HG03565 (cell line): ENCODE data around the gene POLDIP2.

ENCODE experiments used
- ATAC-seq: cut with Tn5 transposase; IDR thresholded peaks from one replicate; pipeline ENCODE4 v1.9.1; 2021; ENCODE audit warnings: mild to moderate bottlenecking, moderate library complexity; ENCODE audit not compliant: unreplicated experiment

Gene POLDIP2

GRCh38 chr17:28390984-28391383 is 33.7 kb upstream of the POLDIP2 start:
- no peak for ATAC-seq

- no peak for ATAC-seq
Observed at GRCh38 chr17:28390563-28390962, 33.2 kb upstream of the POLDIP2 start.

- no peak for ATAC-seq
Observed at GRCh38 chr17:28390141-28390540, 32.8 kb upstream of the POLDIP2 start.

- ATAC-seq: no peak
Observed at GRCh38 chr17:28388106-28388505, 30.8 kb upstream of the POLDIP2 start.

GRCh38 chr17:28386391-28386790 is 29.1 kb upstream of the POLDIP2 start:
- ATAC-seq: no peak

GRCh38 chr17:28385406-28385805 is 28.1 kb upstream of the POLDIP2 start:
- ATAC-seq: no peak

GRCh38 chr17:28385037-28385400 is 27.7 kb upstream of the POLDIP2 start:
- no peak for ATAC-seq

GRCh38 chr17:28384281-28385036 is 27.1 kb upstream of the POLDIP2 start:
- no peak for ATAC-seq

- no peak for ATAC-seq
Observed at GRCh38 chr17:28381141-28381825, 24.0 kb upstream of the POLDIP2 start.

- ATAC-seq: no peak
Observed at GRCh38 chr17:28379814-28380801, 22.8 kb upstream of the POLDIP2 start.

- no peak for ATAC-seq
Observed at GRCh38 chr17:28372945-28373274, 15.6 kb upstream of the POLDIP2 start.

- ATAC-seq: no peak
Observed at GRCh38 chr17:28372203-28372944, 15.0 kb upstream of the POLDIP2 start.

- peak; percentile 36 for ATAC-seq
Observed at GRCh38 chr17:28371245-28372202, 14.2 kb upstream of the POLDIP2 start, which contains the start of gene SARM1. Gene SARM1 (plus strand): TSS chr17:28371694. CDS start chr17:28372033, 339 bp downstream.

GRCh38 chr17:28370744-28371103 is 13.4 kb upstream of the POLDIP2 start:
- no peak for ATAC-seq

- ATAC-seq: no peak
Observed at GRCh38 chr17:28370035-28370743, 12.9 kb upstream of the POLDIP2 start, which contains the start of gene VTN. Gene VTN (minus strand): TSS chr17:28370307. CDS start chr17:28370203, 104 bp downstream.

GRCh38 chr17:28369684-28370034 is 12.3 kb upstream of the POLDIP2 start:
- no peak for ATAC-seq

GRCh38 chr17:28368915-28369683 is 11.8 kb upstream of the POLDIP2 start:
- no peak for ATAC-seq

- ATAC-seq: no peak
Observed at GRCh38 chr17:28368306-28368831, 11.0 kb upstream of the POLDIP2 start.
